ENCODE measurements around the gene TSPAN12.
A peak's percentile ranks its signal among the peaks of the same experiment; 100 is the strongest.

Gene TSPAN12

DNA sequence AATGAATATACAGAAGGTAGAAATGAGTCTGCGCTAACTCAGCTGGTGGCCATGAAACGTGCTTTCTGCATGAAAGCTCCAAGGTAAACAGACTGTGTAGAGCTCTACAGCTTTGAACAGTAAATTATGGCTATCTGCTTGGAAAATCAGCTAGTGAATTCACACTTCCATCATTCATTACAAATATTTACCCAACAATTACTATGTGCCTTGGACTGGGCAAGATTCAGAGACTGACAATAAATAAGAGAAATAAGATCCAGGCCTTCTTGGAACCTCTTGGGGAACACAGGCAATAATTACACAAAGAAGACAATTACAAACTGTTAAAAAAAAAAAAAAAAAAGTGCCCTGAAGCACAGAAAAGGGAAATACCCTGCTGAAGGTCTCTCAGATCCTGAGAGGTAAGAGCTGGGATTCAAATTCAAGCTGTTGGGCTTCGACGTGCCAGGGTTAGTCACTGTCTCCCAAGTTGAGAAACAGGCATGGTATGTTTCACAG lies 15.8 kb downstream of the TSPAN12 start:
- DNase-seq (ENCODE audit: low spot score): no peak

DNA sequence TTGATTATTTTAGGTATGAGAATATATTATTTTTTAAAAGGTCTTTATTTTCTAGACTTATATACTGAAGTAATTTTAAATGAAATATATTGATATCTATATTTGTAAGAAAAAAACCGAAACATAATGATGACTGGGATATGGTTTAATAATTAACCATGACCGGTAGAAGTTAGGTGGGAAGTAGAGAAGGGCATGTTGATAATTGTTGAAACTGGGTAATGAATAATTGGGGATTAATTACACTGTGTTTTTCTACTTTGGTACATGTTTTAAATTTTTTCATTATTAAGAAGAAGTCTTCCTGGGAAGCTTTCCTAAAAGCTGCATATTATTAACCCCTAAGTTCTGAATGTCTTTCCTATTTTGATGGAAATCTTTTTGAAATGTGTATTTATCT lies 16.3 kb downstream of the TSPAN12 start:
- no peak for DNase-seq (ENCODE audit: low spot score)

DNA sequence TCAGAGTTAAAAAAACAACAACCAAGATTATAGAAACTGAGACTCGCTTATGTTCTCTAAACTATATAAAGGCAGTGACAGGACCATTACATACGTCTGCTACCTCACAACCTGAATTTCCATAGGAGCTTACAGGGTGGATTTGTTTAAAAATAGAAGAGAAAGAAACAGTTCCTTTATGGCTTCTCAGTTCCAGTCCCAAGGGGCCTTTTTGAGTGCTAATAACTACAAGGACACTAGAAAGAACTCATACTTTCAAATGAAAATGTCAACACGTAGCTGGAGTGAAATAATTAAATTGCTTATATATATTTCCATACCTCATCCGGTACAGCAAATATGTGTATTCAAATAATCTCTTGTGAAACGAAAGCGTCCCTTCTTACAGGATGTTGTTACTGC lies 19.7 kb downstream of the TSPAN12 start:
- DNase-seq (ENCODE audit: low spot score): no peak

DNA sequence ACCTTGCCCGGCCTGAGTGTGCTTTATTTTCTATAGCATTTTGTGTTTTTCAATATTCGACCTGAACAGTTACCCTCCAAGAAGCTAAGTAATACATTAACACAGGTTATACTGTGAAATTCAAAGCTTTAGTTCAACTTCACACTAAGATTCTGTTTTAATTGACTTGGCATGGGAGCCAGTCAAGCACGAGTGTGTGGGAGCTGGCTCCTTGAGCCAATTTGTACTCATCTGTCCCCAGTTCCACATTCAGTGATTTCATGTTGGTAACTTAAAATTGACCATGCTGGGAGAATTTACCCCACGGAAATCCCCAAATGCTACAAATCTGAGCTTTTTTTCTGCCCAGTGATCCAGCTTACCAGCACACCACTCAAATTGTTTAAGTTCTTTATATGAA lies 20.3 kb downstream of the TSPAN12 start:
- DNase-seq (ENCODE audit: low spot score): no peak

DNA sequence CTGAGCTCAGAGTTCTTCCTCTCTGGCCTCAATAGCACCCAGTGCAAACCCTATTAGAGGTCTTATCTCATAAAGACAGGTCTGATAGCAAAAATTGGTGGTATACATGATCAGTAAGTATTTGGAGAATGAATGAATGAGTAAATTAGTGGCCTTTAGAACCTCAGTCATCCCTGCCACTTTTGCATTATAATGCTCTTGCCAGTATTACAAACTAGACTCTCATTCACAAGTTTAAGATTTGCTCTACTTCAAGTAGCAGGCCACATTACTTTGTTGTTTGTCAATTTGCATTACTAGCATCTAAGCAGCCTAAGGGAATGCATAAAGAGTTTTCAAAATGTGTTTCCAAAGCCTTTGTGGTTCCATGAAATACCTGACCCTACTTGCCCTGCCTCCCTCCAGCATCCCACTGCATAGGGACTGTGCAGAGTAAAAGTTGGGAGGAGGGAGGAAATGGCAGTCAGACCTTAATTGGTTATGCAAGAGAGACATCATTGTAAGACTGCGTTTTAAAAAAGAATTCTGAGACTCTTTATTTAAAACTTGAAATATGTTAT lies 21.3 kb downstream of the TSPAN12 start:
- no peak for DNase-seq (ENCODE audit: low spot score)

DNA sequence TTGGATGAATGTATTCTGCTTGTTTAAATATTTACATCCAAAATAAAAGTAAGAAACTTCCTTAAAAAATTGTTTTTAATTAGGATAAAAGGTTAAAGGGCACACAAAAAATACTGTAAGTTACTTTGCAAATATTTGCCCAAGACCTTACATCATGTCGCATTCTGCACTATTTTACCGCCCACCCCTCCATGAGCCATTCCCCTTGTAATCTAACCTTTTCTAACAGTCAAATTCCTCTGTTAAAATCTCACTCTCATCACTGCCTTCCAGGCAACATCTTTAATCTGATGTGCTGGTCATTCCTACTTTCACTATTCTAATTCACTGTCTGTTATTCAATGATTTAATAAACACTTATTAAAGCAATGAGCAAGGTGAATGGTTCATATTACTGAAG lies 23.2 kb downstream of the TSPAN12 start:
- DNase-seq (ENCODE audit: low spot score): no peak

DNA sequence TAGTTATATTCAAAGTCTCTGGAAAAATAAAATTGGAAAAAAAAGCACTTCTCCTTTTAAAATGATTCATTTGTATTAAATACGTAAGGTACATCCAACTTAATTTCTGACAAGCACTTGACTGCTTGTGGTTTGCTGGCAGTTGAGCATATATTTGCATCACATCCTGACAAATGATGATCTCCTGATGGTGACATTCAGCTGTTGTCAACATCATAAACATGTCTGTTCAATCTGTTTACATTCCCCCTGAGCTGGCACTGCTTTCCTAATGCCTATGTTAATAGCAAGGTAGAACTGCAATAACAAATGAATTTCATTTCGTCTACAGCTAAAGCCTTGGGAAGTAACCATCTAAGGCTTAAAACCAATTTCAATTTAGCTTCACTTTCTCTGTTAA lies 24.4 kb downstream of the TSPAN12 start:
- peak; percentile 56 for DNase-seq (ENCODE audit: low spot score)

DNA sequence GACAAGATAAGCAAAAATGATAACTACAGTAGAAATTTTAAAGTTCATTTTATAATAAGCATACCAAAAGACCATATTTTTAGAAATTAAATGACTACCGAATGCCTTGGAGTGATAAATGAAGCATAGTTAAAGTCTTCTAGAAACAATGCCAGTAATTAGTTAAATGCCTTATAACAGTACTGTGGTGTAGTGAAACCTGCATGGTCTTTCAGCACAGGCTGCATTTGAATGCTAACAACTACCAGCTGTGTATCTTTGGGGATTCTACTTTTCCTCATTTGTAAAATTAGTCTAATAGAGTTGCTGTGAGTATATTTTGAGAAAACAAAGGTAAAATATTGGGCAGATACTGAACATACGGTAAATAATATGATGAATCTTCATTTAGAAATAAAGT lies 25.1 kb downstream of the TSPAN12 start:
- no peak for DNase-seq (ENCODE audit: low spot score)

DNA sequence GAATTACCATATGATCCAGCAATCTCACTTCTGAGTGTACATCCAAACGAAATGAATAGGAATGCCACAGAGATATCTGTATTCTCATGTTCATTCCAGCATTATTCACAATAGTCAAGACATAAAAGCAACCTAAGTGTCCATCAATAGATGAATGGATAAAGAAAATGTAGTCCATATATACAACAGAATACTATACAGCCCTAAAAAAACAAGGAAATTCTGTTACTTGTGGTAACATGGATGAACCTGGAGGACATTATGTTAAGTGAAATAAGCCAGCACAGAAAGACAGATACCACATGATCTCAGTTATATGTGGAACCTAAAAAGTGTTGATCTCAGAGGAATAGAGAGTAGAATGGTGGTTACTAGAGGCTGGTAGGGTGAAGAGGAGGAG lies 26.7 kb downstream of the TSPAN12 start:
- no peak for DNase-seq (ENCODE audit: low spot score)

DNA sequence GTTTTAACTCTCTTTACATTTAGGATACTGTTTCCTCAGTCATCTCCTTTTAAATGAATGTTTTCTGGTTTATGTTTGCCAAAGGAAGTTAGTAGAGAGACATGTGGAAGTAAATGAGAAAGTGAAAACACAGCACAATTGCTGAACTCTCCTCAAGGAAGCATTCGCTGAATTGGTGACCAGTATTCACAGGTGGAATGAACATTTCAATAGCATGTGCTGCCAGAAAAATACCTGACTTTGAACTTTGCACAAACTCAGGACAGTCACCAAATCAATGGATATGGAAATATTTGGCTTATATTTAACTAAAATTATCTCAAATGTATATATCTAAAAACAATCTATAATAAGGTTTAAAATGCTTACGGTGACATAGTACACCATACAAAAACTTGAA lies 28.5 kb downstream of the TSPAN12 start:
- DNase-seq (ENCODE audit: low spot score): no peak

DNA sequence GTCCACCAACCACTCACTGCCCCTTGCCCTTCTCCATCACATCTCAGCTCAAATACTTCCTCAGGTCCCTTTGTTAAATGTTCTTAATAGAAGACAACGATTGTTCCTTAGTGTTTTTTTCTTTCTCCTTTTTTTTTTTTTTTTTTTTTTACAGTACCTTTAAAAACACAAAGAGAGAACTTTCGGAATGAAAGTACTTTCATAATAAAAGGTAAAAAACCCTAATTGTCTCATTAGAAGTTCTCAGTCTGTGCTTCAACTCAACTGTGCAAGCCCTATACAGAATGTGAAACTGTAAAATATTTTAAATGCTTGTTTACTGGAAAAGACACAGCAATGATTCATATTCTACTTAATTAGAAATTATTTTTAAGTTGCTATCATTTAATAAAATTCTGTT lies 29.4 kb downstream of the TSPAN12 start:
- DNase-seq (ENCODE audit: low spot score): no peak

DNA sequence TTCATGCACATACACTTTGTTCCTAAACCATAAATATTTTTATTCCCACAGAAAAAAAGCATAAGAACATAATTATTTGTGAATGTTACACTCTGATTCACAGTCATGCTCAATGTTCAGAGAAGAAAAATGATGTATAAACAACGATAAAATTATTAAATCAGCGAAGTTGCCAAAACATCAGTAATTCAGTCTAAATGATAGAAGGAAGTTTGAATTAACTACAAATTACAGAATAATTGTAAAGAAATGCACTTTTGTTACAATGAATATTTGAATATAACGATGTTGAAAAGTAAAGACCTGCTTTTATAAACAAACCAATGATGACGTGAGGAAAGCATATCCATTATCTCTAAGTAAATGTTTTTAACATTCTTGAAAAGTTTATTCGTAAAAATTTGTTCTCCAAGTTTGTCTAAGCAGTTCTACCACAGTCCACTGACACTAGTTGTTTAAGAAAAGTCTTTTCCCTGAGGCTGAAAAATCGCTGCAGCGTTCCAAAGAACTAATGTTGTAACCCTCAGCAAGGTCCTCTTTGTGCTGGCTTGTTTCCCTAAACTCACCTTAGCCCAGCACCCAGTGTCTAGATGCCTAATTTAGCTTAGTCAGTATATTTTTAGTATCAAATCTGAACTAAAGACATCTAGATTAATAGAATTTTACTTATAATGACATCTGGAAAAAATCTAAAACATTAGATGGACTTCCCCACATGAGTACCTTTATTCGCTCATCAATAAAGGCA lies 30.4 kb downstream of the TSPAN12 start:
- DNase-seq (ENCODE audit: low spot score): no peak

DNA sequence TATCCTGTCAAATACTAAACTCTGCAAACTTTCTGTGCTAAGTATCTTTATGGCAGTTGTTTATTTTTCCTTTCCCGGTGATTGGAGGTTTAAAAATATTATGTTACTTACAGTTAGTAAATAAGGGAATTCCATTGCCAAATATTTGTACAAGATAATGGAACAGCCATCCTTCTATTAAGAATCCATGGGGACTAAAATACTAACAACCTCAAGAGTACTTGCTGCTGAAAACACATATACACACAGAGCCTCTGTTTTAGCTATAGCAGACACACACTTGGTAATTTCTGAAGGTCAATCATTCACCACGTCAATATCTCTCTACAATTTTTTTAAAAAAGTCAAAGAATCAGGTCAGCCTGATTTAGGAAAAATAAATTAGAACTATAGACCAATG lies 32.4 kb downstream of the TSPAN12 start:
- no peak for DNase-seq (ENCODE audit: low spot score)

DNA sequence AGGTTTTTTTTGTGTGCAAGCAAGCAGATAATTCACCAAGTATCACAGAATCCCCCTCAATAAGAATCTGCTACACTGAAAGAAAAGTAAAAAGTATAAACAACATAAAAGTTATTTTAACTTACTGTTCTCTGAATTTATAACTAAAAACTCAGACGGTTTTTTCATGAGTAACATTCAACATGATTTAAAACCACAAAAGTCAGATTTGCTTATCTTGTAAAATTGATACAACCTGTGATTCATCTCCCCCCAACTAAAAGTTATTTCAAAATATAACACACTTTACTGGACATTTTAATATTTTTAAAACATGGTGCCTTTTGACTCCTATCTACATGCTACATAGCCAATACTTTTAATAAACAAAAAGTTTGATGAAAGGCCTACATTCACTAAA lies 32.8 kb downstream of the TSPAN12 start:
- no peak for DNase-seq (ENCODE audit: low spot score)

DNA sequence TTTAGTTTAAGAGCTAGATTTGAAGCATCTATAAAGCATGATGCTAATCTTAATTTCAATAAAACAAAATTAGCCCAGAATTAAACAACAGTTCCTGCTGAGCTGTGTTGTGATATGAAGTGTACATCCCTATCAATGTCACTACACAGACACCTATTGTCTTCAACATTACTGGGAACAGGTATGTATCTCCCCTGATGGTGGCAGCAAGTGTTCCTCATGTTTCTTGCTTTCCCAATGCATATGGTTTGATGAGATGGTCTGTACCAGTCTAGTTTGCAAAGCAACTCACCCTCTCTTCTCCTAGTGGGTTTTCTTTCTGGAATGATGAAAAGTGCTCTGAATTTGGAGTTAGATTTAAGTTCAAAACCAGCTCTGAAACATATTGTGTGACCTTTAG lies 38.1 kb downstream of the TSPAN12 start:
- DNase-seq (ENCODE audit: low spot score): no peak

DNA sequence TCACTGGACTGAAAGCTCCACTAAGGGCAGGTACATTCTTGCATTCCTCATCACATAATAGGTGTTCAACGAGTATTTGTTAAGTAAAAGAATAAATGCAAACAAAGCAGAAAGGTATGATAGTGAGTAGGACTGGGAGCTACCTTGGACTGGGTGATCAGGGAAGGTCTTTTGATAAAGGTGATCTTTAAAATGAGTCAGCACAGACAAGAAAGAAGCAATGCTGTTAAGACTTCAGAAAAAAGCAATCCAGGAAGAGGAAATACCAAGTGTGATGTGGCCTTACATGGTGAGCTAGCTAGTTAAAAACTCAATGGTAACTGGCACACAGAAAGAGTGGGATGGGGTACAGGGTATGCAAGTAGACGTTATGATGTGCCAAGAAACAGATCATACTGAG lies 40.1 kb downstream of the TSPAN12 start:
- DNase-seq (ENCODE audit: low spot score): no peak

DNA sequence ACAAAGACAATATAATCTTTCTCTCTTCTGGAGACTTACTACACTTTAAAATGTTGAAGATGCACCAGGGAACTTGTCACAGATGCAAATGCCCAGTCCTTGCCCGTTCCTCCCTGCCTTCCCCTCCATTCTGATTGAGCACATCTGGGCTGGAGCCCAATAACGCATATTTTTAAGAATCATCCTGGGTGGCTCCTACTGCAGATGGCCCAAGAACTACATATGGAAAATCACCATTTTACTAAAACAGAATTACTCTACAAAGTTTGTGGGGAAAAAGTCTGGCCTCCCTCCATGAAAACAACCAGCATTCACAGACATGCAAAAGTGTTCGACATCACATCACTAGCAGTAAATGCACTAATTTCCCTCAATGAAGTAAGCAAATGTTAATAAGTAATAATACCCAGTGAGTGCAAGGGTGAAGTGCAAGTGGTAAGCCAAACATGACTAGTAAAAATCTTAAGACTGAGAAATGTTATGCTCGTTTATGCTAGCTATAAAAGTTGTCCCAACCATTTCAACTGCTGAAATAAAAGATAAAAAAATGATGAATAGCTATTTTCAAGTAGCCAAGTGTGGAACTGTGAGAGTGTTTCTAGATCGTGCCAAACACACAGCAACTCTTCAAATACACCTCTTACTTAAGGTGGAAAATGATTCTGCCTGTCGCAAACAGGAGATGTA lies 43.5 kb downstream of the TSPAN12 start:
- no peak for DNase-seq (ENCODE audit: low spot score)

DNA sequence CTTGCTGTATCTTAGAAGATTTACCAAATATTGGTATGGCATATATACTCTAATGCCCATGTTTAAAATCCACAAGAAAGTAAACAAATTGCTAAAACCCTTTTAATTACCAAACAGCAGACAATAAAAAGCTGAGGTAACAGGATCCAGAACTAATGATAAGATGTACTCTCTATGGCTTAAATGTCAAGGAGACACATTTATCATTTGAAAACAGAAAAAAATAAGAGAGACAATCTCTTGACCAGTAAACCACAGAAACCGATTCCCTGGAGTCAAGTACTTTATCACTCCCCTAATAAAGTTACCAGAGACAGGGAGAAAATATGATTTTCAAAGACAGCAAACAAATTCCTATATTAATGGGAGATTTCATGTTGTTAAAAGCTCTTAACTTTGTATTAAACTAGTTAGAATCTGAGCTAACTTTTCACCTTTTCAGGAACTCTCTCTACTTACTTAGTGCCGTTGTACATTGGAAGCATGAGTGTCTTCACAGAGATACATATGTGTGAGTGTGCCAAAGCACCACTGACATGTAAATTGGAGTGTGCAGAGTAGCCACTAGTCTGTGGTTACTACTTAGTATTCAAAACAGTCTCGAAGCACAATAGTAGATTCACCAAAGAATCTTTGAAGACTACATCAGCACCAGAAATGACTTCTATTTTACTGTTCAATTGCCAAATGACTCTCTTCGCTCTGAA lies 44.2 kb downstream of the TSPAN12 start:
- no peak for DNase-seq (ENCODE audit: low spot score)

DNA sequence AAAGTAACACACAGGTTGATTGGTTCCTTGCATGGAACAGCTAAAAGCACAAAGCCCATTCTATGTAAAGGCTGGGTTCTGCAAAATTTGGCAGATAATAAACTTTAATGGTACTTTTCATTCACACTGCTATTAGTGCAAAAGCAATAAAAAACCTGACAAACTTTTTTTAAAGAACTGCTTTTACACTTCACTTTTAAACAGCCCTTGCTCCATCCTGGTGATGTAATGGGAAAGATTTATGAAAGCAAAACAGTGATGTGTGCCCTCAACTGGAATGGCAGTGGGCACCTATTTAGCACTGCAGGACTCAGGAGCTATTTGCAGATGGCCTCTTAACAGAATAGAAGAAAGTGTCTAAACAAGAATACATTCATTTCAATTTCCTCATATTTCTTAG lies 44.9 kb downstream of the TSPAN12 start:
- no peak for DNase-seq (ENCODE audit: low spot score)

DNA sequence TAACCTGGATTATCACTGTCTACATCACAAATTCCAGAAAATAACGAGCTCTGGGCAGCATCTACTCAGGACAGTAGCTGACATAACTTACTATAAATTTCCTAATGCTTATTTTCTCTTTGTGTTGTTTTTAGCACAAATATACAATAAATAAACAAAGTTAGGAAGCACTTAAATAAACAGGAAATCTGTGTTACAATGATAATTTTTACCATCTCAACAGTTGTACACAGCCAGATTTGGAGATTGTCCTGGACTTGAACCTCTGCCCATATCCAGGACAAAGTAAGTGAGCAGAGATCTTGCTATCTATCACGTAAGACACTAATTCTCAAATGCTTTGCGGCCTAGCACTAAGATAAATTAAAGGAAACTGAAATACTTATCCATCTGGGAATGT lies 48.7 kb downstream of the TSPAN12 start:
- no peak for DNase-seq (ENCODE audit: low spot score)

DNA sequence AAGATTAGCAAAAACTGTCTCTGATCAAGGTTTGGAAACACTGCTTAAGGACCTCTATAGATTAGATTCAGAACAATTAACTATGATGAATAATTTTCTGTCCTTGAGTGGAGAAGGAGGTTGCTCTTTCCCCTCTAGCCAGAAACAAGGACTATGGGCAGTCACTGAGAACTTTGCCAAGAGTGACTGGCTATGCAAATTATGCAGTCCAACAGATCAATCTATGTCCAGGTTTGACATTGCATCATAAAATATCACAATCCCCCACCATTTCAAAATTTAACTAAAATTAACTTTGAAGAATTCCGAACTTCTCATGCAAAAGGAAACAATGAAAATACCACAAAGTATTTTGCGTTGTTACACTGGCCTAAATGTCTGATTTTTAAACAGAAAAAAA lies 50.6 kb downstream of the TSPAN12 start:
- no peak for DNase-seq (ENCODE audit: low spot score)

DNA sequence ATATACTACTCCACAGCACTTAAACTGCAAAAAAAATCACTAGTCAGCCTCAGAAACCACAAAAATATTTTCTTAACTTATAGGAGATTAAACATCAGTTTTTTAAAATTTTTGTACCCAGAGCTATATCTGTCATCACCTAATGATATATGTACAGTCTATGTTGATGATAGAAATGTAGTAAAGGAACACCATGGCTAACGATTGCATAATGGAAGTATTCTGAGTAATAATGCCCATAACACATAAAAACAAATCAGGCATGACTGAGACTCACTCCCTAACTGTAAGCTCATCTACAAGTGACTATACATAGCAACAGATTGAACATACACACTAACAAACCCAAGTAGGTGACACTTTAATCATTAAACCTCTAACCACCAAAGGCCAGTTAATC lies 51.3 kb downstream of the TSPAN12 start:
- DNase-seq (ENCODE audit: low spot score): no peak
